ENCODE measurements around the gene SRRD. TPM values are rescaled to one million over a fixed set of nuclear protein-coding genes. Genes with fewer than 3 reads are reported as not detected.
A peak's percentile ranks its signal among the peaks of the same experiment; 100 is the strongest.
"Not testable (repeated sequence)": the region's sequence is repeated elsewhere in the genome, so short reads cannot be mapped to it uniquely, and the experiment has no call there.

The SRRD gene, protein sequence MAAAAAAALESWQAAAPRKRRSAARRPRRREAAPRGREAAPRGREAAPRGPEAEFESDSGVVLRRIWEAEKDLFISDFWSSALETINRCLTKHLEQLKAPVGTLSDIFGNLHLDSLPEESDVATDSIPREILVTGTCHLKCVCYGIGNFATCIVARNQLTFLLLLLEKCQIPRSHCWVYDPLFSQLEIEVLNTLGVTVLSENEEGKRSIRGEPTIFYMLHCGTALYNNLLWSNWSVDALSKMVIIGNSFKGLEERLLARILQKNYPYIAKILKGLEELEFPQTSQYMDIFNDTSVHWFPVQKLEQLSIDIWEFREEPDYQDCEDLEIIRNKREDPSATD
- total RNA-seq = 13.1 TPM
- 11.7 TPM for polyA plus RNA-seq

DNA sequence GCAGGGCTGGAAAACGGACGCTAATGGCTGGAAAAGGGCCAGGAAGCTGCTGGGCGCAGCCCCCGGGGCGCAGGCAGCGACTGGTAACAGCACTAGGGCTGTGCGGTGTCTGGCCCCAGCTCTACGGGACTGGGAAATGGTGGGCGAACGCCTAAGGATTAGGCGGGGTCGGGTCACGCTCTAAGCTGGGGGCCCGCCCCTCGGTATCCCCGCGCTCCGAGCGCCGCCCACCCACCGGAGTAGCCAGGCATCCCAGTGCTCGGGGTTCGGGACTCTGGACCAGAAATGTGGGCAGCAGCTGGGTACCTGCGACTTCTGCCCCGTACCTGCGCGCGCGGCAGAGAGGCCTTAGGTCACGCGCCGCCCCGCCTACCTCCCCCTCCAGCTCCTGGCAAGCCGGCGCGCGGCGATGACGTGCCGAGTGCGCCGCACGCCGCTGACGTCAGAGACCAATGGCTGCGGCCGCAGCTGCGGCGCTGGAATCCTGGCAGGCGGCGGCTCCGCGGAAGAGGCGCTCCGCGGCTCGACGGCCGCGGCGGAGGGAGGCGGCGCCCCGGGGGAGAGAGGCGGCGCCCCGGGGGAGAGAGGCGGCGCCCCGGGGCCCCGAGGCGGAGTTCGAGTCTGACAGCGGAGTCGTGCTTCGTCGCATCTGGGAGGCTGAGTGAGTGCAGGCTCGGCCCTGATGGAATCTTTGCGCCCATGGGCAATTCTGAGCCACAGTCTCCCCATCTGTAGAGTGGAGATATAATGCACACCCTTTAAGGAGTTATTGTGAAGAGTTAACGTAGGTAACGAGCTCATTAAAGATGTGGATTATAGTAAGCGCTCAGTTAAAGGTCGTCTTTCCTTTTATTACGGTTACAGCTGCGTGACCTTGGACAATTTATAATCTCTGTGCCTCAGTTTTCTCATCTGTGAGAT lies at the start of gene SRRD, which contains the start of gene HPS4:
TSS of gene SRRD (plus strand) at position 439 of the 921 bp plus-strand sequence. CDS start at position 453, 14 bp downstream.
TSS of gene HPS4 (minus strand) at position 345 of the 921 bp plus-strand sequence. CDS start 2,021 bp downstream, outside the sequence.
- H3K27ac ChIP-seq (ENCODE audit: low read depth) = peak within 1 kb of the TSS; percentile 90
- H3K4me1 ChIP-seq (ENCODE audit: insufficient read depth) = peaks cover 3% of the 10 kb centered on the region
- H3K36me3 ChIP-seq (ENCODE audit: insufficient read depth) = no peaks in the 10 kb centered on the region
- DNase-seq (ENCODE audit: extremely low spot score) = no peak
- WGBS = under 1% methylated on average over 84 of the region's 85 CpGs
- H3K4me3 ChIP-seq (ENCODE audit: low read depth, low read length) = peak within 1 kb of the TSS; percentile 92

DNA sequence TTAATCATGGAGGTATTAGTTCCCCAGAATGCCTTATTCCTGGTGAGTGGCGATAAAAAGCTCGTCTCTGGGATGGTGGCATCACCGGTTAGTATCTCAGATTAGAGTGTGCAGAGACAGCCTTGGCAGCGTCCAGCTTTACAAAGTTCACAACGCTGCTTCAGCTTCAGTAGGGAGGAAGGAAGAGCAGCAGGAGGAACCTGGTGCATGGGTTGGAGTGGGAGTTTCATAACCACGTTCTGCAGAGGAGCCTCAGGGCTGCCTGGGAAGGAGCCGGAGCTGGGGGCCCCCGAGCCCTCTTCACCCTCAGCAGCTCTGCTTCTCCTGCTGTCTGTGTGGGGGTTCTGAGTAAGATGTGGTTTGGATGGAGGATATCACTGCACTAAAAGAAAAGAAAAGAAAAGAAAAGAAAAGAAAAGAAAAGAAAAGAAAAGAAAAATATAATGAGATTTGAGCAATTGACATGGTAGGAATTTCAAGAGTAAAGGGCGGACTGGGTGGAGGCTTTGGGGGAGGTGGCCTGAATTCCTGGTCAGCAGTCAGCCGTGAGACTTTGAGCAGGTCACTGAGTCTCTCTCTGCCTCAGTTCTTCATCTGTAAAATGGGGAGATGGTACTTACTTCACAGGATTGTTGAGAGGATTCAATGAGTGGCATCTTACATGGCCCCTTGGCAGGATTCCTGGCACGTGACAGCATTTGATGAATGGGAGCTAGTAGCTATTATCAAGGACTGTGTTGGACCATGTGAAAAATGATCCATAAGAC lies 48.2 kb upstream of the SRRD start:
- no peak for DNase-seq (ENCODE audit: extremely low spot score)
- Histone ChIP-seq H3K27ac (ENCODE audit: low read depth) (no peak overlapping the region), H3K4me1 (ENCODE audit: insufficient read depth) (no peaks in the 10 kb centered on the region), H3K36me3 (ENCODE audit: insufficient read depth) (no peaks in the 10 kb centered on the region), H3K4me3 (ENCODE audit: low read depth, low read length) (no peak overlapping the region)
- WGBS = 68% methylated on average over 11 of the region's 11 CpGs

DNA sequence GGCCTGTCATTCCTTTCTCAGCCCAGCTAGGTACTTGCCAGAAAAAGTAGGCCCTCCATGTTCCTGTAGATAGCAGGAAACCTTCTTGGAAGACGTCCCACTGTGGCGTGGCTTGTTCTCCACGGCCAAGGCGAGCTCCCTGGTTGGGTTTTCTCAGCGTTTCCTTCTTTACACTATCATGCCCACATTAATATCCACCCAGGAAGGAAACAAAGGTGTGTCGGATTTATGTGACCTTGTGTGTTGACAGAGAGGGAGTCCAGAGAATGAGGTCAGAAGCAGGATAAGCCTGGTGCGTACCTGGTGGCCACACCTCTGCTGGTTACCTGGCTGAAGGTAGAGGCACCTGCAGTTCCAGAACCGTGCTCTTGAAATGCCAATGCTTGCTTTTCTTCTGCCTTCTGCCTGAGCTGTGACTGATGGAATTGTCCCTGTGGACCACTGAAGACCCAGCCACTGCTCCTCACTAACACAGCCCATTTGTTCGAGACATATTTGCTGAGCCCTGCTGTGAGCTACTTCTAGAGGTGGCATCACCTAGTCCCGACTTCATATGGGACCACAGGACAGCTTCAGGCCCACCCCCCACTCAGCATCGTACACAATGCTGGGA lies 46.7 kb upstream of the SRRD start:
- H3K4me1 ChIP-seq (ENCODE audit: insufficient read depth) = no peaks in the 10 kb centered on the region
- 74% methylated on average over 11 of the region's 11 CpGs for WGBS
- no peaks in the 10 kb centered on the region for H3K36me3 ChIP-seq (ENCODE audit: insufficient read depth)
- H3K4me3 ChIP-seq (ENCODE audit: low read depth, low read length) = no peak overlapping the region
- no peak overlapping the region for H3K27ac ChIP-seq (ENCODE audit: low read depth)
- no peak for DNase-seq (ENCODE audit: extremely low spot score)

DNA sequence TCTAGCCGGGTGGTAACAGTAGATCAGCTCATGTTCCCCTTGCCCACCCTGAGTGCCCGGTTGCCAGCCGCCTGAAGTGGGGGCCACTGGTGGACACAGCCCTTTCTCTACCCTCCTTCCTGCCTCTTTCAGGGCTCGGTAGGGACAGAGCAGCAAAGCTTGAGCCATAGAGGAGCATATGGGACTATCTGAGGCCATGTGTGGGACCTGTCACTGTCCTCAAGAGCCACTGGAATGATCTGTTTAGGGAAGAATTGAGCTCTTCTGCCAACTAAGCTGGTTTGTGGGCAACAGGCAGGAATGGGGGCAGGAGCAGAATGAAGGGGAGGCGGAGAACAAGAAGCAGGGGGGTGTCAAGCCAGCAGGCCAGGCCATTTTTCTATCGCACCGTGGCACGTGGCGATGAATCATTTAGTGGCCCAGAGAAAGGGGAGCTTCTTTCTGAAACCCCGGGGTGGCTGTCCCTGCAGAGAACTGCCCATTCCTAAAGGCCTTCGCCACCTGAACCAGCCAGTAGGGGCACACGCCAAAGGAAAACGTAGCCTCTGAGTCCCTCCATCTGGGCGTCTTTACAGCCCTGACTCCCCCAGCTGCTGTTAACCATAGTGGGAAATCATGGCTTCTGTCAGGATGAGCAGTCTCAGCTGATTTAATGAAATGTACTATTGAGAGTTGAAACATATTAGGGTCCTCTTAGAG lies 45.8 kb upstream of the SRRD start:
- 88% methylated on average over 14 of the region's 14 CpGs for WGBS
- Histone ChIP-seq H3K27ac (ENCODE audit: low read depth) (no peak overlapping the region), H3K4me1 (ENCODE audit: insufficient read depth) (no peaks in the 10 kb centered on the region), H3K36me3 (ENCODE audit: insufficient read depth) (no peaks in the 10 kb centered on the region), H3K4me3 (ENCODE audit: low read depth, low read length) (no peak overlapping the region)
- no peak for DNase-seq (ENCODE audit: extremely low spot score)

DNA sequence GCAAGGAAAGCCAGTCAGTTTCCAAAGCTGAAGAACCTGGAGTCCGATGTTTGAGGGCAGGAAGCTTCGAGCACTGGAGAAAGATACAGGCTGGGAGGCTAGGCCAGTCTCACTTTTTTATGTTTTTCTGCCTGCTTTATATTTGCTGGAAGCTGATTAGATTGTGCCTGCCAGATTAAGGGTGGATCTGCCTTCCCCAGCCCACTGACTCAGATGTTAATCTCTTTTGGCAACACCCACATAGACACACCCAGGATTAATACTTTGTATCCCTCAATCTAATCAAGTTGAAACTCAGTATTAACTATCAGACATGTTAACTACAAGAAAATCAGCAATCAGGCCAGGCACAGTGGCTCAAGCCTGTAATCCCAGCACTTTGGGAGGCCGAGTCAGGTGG lies 44.9 kb upstream of the SRRD start:
- not testable (repeated sequence) for DNase-seq (ENCODE audit: extremely low spot score); H3K27ac ChIP-seq (ENCODE audit: low read depth); H3K4me3 ChIP-seq (ENCODE audit: low read depth, low read length); H3K4me1 ChIP-seq (ENCODE audit: insufficient read depth); H3K36me3 ChIP-seq (ENCODE audit: insufficient read depth)
- WGBS = 58% methylated on average over 3 of the region's 3 CpGs

DNA sequence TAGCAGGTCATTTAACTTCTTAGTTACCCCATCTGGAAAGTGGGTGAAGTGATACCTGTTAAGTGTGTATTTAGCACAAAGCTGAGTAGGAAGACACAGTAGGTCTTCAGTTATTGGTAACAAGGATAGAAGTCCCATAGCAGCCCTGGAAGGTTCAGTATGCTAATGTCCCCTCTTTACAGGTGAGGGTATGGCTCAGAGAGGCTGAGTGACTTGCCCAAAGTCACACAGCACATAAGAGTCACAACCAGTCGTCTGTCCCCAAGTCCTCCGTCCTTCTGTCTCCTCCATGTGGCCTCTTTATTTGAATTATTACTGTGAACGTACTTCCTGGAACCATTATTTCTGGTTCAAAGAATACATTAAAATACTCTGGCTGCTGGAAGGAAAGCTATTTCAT lies 44.1 kb upstream of the SRRD start:
- no peak for DNase-seq (ENCODE audit: extremely low spot score)
- H3K27ac ChIP-seq (ENCODE audit: low read depth) = no peak overlapping the region
- H3K36me3 ChIP-seq (ENCODE audit: insufficient read depth) = no peaks in the 10 kb centered on the region
- no peak overlapping the region for H3K4me3 ChIP-seq (ENCODE audit: low read depth, low read length)
- 79% methylated on average over 3 of the region's 3 CpGs for WGBS
- no peaks in the 10 kb centered on the region for H3K4me1 ChIP-seq (ENCODE audit: insufficient read depth)

DNA sequence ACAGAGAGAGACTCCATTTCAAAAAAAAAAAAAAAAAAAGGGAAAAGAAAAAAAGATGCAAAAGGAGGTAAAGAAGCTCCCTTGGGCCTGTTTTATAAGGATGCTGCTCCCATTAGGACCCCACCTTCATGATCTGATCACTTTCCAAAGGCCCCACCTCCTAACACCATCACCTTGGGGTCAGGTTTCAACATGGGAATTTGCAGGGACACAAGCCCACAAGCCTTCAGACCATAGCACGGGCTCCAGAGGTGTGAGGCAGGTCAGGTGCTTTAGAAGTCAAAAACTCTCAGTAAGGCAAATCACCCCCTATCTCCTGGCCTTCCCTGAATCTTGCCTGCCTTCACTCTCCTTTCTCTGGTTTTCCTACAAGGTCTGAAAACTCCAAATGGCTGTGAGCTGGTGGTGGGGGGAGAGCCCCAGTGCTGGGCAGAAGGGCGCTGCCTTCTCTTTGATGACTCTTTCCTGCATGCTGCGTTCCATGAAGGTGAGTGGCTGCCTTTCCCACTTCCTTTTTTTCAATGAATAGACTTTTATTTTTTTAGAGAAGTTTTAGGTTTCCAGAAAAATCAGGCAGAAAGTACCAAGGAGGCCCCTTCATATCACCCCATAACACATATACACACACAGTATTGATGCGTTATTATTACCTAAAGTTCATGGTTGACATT lies 41.5 kb upstream of the SRRD start:
- no peaks in the 10 kb centered on the region for H3K4me1 ChIP-seq (ENCODE audit: insufficient read depth)
- no peaks in the 10 kb centered on the region for H3K36me3 ChIP-seq (ENCODE audit: insufficient read depth)
- no peak overlapping the region for H3K4me3 ChIP-seq (ENCODE audit: low read depth, low read length)
- WGBS = 81% methylated on average over 4 of the region's 4 CpGs
- no peak for DNase-seq (ENCODE audit: extremely low spot score)
- no peak overlapping the region for H3K27ac ChIP-seq (ENCODE audit: low read depth)

DNA sequence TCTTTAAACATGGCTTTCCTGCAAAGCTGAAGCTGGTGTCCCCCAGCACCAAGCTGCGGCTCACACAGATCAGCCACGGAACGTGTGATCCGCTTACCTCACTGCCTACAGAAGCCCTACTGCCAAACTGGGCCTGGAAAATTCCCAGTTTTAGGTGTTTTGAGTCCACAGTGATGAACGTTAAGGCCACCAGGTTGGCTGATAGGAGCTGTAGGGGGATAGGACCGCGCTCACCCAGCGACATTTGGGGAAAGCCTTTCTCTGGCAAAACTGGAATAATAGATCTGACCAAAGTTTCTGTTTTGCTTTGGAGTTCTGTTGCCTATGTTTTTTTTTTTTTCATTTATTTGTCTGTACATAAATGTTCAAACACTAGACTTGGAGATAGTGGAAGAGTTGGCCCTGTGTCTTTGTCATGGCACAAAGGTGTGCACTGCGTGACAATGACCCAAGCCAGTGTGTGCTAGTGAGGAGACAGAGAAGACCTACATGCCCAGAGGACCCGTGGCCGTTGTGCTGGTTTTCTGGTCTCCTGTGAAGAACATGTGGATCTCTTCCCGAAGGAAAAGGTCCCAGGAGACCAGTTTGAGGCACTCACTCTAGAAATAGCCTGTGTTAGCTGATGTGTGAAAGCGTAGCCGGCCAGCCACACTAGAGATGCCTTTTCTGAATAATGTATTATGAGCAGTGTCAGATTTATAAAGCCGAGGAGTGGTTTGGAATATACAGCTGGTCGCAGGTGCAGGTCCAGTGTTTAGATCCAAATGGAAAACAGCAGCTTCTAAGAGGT lies 39.6 kb upstream of the SRRD start:
- H3K4me3 ChIP-seq (ENCODE audit: low read depth, low read length) = no peak overlapping the region
- WGBS = 87% methylated on average over 16 of the region's 16 CpGs
- no peaks in the 10 kb centered on the region for H3K4me1 ChIP-seq (ENCODE audit: insufficient read depth)

DNA sequence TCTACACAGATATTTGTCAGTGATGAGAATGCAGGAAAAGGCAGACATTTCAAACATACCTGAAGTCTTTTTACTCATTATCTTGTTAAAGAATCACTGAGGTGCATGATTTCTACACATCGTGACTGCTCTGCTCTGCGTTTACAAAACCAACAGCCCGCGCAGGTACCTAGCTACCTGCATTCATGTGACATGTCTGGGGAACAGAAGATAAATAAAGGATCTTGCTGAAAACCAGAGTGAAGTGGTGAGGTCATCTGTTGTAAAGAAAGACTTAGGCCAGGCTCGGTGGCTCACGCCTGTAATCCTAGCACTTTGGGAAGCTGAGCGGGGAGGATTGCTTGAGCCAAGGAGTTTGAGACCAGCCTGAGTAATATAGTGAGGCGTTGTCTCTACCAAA lies 38.9 kb upstream of the SRRD start:
- Histone ChIP-seq H3K4me1 (ENCODE audit: insufficient read depth) (no peaks in the 10 kb centered on the region), H3K36me3 (ENCODE audit: insufficient read depth) (no peaks in the 10 kb centered on the region), H3K27ac (ENCODE audit: low read depth) (no peak overlapping the region), H3K4me3 (ENCODE audit: low read depth, low read length) (no peak overlapping the region)
- 79% methylated on average over 8 of the region's 8 CpGs for WGBS
- DNase-seq (ENCODE audit: extremely low spot score) = no peak

More for the DNA sequence above, 39.6 kb upstream of the SRRD start:
- DNase-seq (ENCODE audit: extremely low spot score) = no peak
- H3K36me3 ChIP-seq (ENCODE audit: insufficient read depth) = no peaks in the 10 kb centered on the region
- no peak overlapping the region for H3K27ac ChIP-seq (ENCODE audit: low read depth)

DNA sequence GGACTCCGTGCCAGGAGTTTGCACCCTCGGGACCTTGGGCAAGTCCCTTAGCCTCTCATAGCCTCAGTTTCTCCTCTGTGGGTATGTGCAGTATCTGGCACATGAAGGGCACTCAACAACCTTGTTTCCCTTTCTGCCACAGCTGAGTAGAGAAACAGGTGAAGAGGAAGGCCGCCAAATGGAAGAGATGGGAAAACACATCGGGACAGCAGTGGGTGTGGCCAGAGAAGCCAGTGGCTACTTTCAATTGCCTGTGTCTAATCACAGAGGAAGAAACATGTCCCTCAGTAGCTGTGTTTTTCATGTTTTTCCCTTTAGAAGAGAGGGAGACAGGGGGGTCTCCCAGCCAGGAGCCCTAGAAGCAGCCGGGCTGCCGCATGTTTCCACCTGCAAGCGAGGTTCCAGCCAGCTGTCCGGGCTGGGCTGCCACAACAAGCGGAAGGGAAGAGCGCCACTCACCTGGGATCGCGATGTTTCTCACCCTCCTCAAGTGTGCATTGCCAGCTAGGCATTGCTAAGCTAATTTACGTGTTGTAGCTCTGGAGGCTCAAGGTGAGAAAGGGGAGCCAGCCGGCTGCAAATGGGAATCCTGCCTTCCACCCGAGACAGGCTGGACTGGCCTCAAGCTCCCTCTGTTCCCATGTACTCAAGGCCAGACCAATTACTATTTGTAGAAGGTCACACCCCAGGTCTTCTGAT lies 38.0 kb upstream of the SRRD start:
- Histone ChIP-seq H3K36me3 (ENCODE audit: insufficient read depth) (no peaks in the 10 kb centered on the region), H3K27ac (ENCODE audit: low read depth) (no peak overlapping the region), H3K4me3 (ENCODE audit: low read depth, low read length) (no peak overlapping the region), H3K4me1 (ENCODE audit: insufficient read depth) (no peaks in the 10 kb centered on the region)
- WGBS = 74% methylated on average over 15 of the region's 15 CpGs
- DNase-seq (ENCODE audit: extremely low spot score) = no peak

DNA sequence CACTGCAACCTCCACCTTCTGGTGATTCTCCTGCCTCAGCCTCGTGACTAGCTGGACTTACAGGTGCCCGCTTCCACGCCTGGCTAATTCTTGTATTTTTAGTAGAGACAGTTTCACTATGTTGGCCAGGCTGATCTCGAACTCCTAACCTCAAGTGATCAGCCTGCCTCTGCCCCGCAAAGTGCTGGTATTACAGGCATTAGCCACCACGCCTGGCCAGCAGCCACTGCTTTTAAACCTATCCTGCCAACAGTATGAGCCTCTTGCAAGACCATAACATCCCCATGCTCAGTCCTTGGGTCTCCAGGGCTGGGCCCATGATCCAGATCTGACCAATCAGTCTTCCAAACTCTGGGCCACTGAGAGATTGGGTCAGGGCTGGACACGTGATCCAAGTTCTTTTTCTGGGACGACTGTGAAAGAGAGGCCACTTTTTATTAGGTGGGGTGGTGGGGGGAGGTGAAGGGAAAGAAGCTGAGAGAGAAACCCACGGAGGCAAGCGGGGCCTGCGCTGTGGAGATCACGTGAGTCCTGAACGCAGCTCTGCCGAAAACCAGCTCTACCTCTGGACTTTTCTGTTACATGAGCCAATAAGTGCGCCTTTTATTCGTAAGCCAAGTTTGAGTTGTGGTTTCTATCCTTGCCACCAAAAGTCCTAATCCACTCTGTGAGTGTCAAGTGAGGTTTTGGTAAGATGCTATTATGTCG lies 36.7 kb upstream of the SRRD start:
- WGBS = 54% methylated on average over 17 of the region's 17 CpGs
- no peak for DNase-seq (ENCODE audit: extremely low spot score)
- Histone ChIP-seq H3K4me1 (ENCODE audit: insufficient read depth) (no peaks in the 10 kb centered on the region), H3K27ac (ENCODE audit: low read depth) (no peak overlapping the region), H3K4me3 (ENCODE audit: low read depth, low read length) (no peak overlapping the region), H3K36me3 (ENCODE audit: insufficient read depth) (no peaks in the 10 kb centered on the region)

All from urinary bladder (tissue), 4 donors.